GM12874 (cell line): ENCODE data around the gene LAMA4.

Source experiments
- CTCF ChIP-seq: IDR thresholded peaks from 2 replicates; pipeline ENCODE4 v1.5.1; 2011; ENCODE audit warnings: low read depth, mild to moderate bottlenecking, control low read depth, low read length, moderate library complexity; ENCODE audit not compliant: insufficient read depth

The LAMA4 gene

GRCh38 chr6:112233847-112234246, 20.5 kb downstream of the LAMA4 start:
- TF ChIP-seq CTCF: no peak

- TF ChIP-seq CTCF: no peak
Measured at GRCh38 chr6:112232845-112233256, 21.5 kb downstream of the LAMA4 start.

- TF ChIP-seq CTCF: no peak
Measured at GRCh38 chr6:112231594-112232060, 22.7 kb downstream of the LAMA4 start.

- no peak for TF ChIP-seq CTCF
Measured at GRCh38 chr6:112231164-112231563, 23.2 kb downstream of the LAMA4 start.

GRCh38 chr6:112228480-112229332, 25.7 kb downstream of the LAMA4 start:
- no peak for TF ChIP-seq CTCF

GRCh38 chr6:112227992-112228391, 26.4 kb downstream of the LAMA4 start:
- no peak for TF ChIP-seq CTCF

GRCh38 chr6:112227411-112227810, 27.0 kb downstream of the LAMA4 start:
- no peak for TF ChIP-seq CTCF
